B cell (primary cell): ENCODE measurements around the gene ZMYM2. TPM values are rescaled to one million over a fixed set of nuclear protein-coding genes. Genes with fewer than 3 reads are reported as not detected.

Source experiments
- ATAC-seq: fragments of 200-7000 bp; cut with Tn5 transposase; one replicate; pipeline ENCODE4 v1.10.0; 2021; ENCODE audit warnings: low read depth, mild to moderate bottlenecking, moderate number of reproducible peaks, moderate library complexity
- CTCF ChIA-PET: fragments of 350-600 bp; sonication (Branson Sonifier 250); formaldehyde crosslinking; loops from one replicate; lab custom pipeline; 2021; ENCODE audit warnings: antibody characterized with exemption, inconsistent platforms; lab: Charles Lee
- POLR2A ChIA-PET: fragments of 350-600 bp; sonication (Branson Sonifier 250); formaldehyde crosslinking; loops from one replicate; lab custom pipeline; 2021; ENCODE audit warnings: antibody characterized with exemption; lab: Charles Lee
- DNase-seq: peaks from one replicate; pipeline ENCODE4 v3.0.0; 2013
- H2AFZ ChIP-seq: 2 replicates; pipeline ENCODE4 v1.6.1; 2012; ENCODE audit warnings: mild to moderate bottlenecking, low read depth, low read length; ENCODE audit not compliant: insufficient read depth, poor library complexity, severe bottlenecking
- H3K27ac ChIP-seq, 2 donors: 1 replicate in 1 of 2; 2 replicates in 1 of 2; pipeline ENCODE4 v1.5.1; 2012 to 2013; ENCODE audit warnings: low read length in 2 of 2, mild to moderate bottlenecking in 2 of 2, moderate library complexity in 1 of 2
- H3K27me3 ChIP-seq, 4 experiments: fragments of 200-600 bp in 1 of 4; sonication (generic) in 1 of 4; replicated peaks in 1 of 4; 1 replicate in 2 of 4; 2 replicates in 2 of 4; pipeline versions ENCODE4 v1.6.1 to v1.7.0; 2013 to 2016; ENCODE audit warnings: low read length in 3 of 4, mild to moderate bottlenecking in 2 of 4, mixed read lengths in 1 of 4, moderate library complexity in 1 of 4; ENCODE audit not compliant: insufficient read depth in 4 of 4, control insufficient read depth in 3 of 4; ENCODE audit errors: control extremely low read depth in 1 of 4
- H3K36me3 ChIP-seq, 2 experiments: replicated peaks in 1 of 2; 1 replicate in 1 of 2; 2 replicates in 1 of 2; pipeline versions ENCODE4 v1.6.1 to v1.7.1; 2013; ENCODE audit warnings: low read length in 1 of 2; ENCODE audit not compliant: insufficient read depth in 2 of 2, control insufficient read depth in 1 of 2; ENCODE audit errors: control extremely low read depth in 1 of 2, extremely low read depth in 1 of 2
- H3K4me1 ChIP-seq, 2 donors: fragments of 200-600 bp in 1 of 2; sonication (generic) in 1 of 2; 1 replicate in 1 of 2; 2 replicates in 1 of 2; pipeline versions ENCODE4 v1.5.1 to v1.6.1; 2013 to 2017; ENCODE audit warnings: low read length in 2 of 2; ENCODE audit not compliant: control insufficient read depth in 2 of 2, insufficient read depth in 2 of 2
- H3K4me2 ChIP-seq: replicated peaks from 2 replicates; pipeline ENCODE3; 2012; ENCODE audit warnings: mild to moderate bottlenecking, low read depth, low read length; ENCODE audit not compliant: poor library complexity, severe bottlenecking
- H3K4me3 ChIP-seq, 5 experiments: fragments of 200-600 bp in 1 of 5; sonication (generic) in 1 of 5; 1 replicate in 3 of 5; 2 replicates in 2 of 5; pipeline versions ENCODE4 v1.5.1 to v1.7.0; 2011 to 2016; ENCODE audit warnings: low read length in 4 of 5, mild to moderate bottlenecking in 4 of 5, low read depth in 2 of 5, control low read depth in 1 of 5, moderate library complexity in 1 of 5; ENCODE audit not compliant: insufficient read depth in 1 of 5; ENCODE audit errors: control extremely low read depth in 1 of 5, extremely low read depth in 1 of 5
- H3K79me2 ChIP-seq: fragments of 200-600 bp; sonication (generic); one replicate; pipeline ENCODE4 v1.6.0; 2016; ENCODE audit warnings: low read length; ENCODE audit not compliant: control insufficient read depth, insufficient read depth
- H3K9ac ChIP-seq: fragments of 200-600 bp; sonication (generic); 2 replicates; pipeline ENCODE4 v1.6.1; 2017; ENCODE audit warnings: mild to moderate bottlenecking, low read length, moderate library complexity
- H3K9me3 ChIP-seq, 3 donors: one replicate each; pipeline versions ENCODE4 v1.6.1 to v1.7.1; 2013; ENCODE audit warnings: low read length in 2 of 3; ENCODE audit not compliant: control insufficient read depth in 2 of 3, insufficient read depth in 1 of 3; ENCODE audit errors: control extremely low read depth in 1 of 3
- H4K20me1 ChIP-seq: 2 replicates; pipeline ENCODE4 v1.6.0; 2012; ENCODE audit warnings: mild to moderate bottlenecking, low read length; ENCODE audit not compliant: insufficient read depth, control insufficient read depth, poor library complexity, severe bottlenecking
- H3K27ac Mint-ChIP-seq: one replicate; pipeline ENCODE4 v1.8.0; 2021; ENCODE audit warnings: mixed read lengths
- H3K27me3 Mint-ChIP-seq: one replicate; pipeline ENCODE4 v1.8.0; 2021; ENCODE audit warnings: mixed read lengths
- H3K4me1 Mint-ChIP-seq: one replicate; pipeline ENCODE4 v1.8.0; 2021; ENCODE audit warnings: mixed read lengths
- H3K4me3 Mint-ChIP-seq: one replicate; pipeline ENCODE4 v1.8.0; 2021; ENCODE audit warnings: mixed read lengths
- H3K9me3 Mint-ChIP-seq: one replicate; pipeline ENCODE4 v1.8.0; 2022; ENCODE audit warnings: mixed read lengths; ENCODE audit not compliant: insufficient read depth
- CTCF ChIP-seq: fragments of 200-600 bp; IDR thresholded peaks from one replicate; pipeline ENCODE4 v1.8.0; 2022; ENCODE audit warnings: antibody characterized with exemption, mild to moderate bottlenecking
- EZH2 ChIP-seq: IDR thresholded peaks from 2 replicates; pipeline ENCODE4 v1.6.1; 2012; ENCODE audit warnings: borderline replicate concordance, low read depth, mild to moderate bottlenecking, moderate library complexity, low read length; ENCODE audit not compliant: insufficient read depth, poor library complexity, severe bottlenecking
- WGBS: methylation state at CpG from one replicate; pipeline ENCODE4 v1.1.5; 2013; ENCODE audit warnings: missing lambda C conversion rate; ENCODE audit not compliant: insufficient coverage; 5-methylcytosine and 5-hydroxymethylcytosine counted together
- intact Hi-C: fragments of 100-400 bp; cut with micrococcal nuclease; formaldehyde crosslinking; loops from one replicate; pipeline ENCODE4 v1.10.0; 2022
- polyA plus RNA-seq: library from polyadenylated mRNA; depleted of rRNA; stranded (reverse); fragments of >200 nt; gene quantifications from 2 replicates; pipeline ENCODE4 v1.2.3, GENCODE V29; 2012
- total RNA-seq, 2 donors: library from RNA; stranded (reverse); fragments of 120-200 nt in 1 of 2; gene quantifications; 1 replicate in 1 of 2; 2 replicates in 1 of 2; pipeline versions ENCODE4 v1.2.3 to v1.2.4, GENCODE V29; 2013 to 2022

Gene ZMYM2
- total and polyA plus RNA-seq, 2 donors (not counting 1 experiment from before 2014, with no cell fraction given): 21.7 to 131 TPM

- ATAC-seq: no peak
- Histone ChIP-seq H3K9me3 (no peaks in the 10 kb centered on the region), H3K4me2 (no peak overlapping the region), H3K9ac (no peak overlapping the region), H3K27me3 (no peaks in the 10 kb centered on the region), H3K79me2 (no peaks in the 10 kb centered on the region), H3K36me3 (peaks cover 12 to 61% of the 10 kb centered on the region in 2 experiments), H3K4me3 (no peak overlapping the region), H3K27ac (no peak overlapping the region), H4K20me1 (no peaks in the 10 kb centered on the region), H2AFZ (no peak overlapping the region), H3K4me1 (no peaks in the 10 kb centered on the region)
- WGBS: no CpG with 5 or more reads among the region's 1 CpG
- Mint-ChIP-seq H3K27ac (no peak overlapping the region), H3K4me3 (no peak overlapping the region), H3K4me1 (no peaks in the 10 kb centered on the region), H3K27me3 (no peaks in the 10 kb centered on the region), H3K9me3 (no peaks in the 10 kb centered on the region)
- ChIA-PET POLR2A (no interaction called here), CTCF (no interaction called here)
- no peak for DNase-seq
- intact Hi-C loops: no loop called here
- TF ChIP-seq EZH2 (no peak), CTCF (no peak)
These were observed 99.9 kb downstream of the ZMYM2 start for GRCh38 chr13:20058476-20058875.

GRCh38 chr13:20064128-20064527 is 105.6 kb downstream of the ZMYM2 start:
- Histone ChIP-seq H3K27me3 (no peaks in the 10 kb centered on the region), H3K36me3 (peaks cover 16 to 69% of the 10 kb centered on the region in 2 experiments), H3K27ac (no peak overlapping the region), H2AFZ (no peak overlapping the region), H3K79me2 (no peaks in the 10 kb centered on the region), H3K9me3 (no peaks in the 10 kb centered on the region), H3K9ac (no peak overlapping the region), H3K4me3 (no peak overlapping the region), H3K4me1 (no peaks in the 10 kb centered on the region), H3K4me2 (no peak overlapping the region), H4K20me1 (no peaks in the 10 kb centered on the region)
- ChIA-PET POLR2A (no interaction called here), CTCF (no interaction called here)
- no peak overlapping the region for H3K27ac Mint-ChIP-seq
- no peaks in the 10 kb centered on the region for H3K4me1 Mint-ChIP-seq
- no peaks in the 10 kb centered on the region for H3K9me3 Mint-ChIP-seq
- DNase-seq (no peak), ATAC-seq (no peak)
- intact Hi-C loops: no loop called here
- WGBS: no CpG with 5 or more reads among the region's 1 CpG
- H3K27me3 Mint-ChIP-seq: no peaks in the 10 kb centered on the region
- no peak for TF ChIP-seq CTCF
- H3K4me3 Mint-ChIP-seq: no peak overlapping the region
